ENCODE data around the gene CHMP4B. TPM values are rescaled to one million over a fixed set of nuclear protein-coding genes. Genes with fewer than 3 reads are reported as not detected.

The CHMP4B gene
- total RNA-seq, 1 donor from 2014 or later = 59.2 TPM

GRCh38 chr20:33817411-33817810 lies 6.3 kb downstream of the CHMP4B start:
- no peak for DNase-seq (ENCODE audit: low read depth)
- Histone ChIP-seq H3K4me3 (ENCODE audit: low read depth, low read length) (no peak overlapping the region), H3K36me3 (ENCODE audit: control insufficient read depth, insufficient read depth, low read length) (no peaks in the 10 kb centered on the region), H3K27me3 (ENCODE audit: control insufficient read depth, insufficient read depth, low read length) (no peaks in the 10 kb centered on the region)
- TF ChIP-seq CTCF (IDR thresholded peaks at IDR 0.05; ENCODE audit: insufficient read depth, low read length, poor library complexity, severe bottlenecking) = no peak

- Histone ChIP-seq H3K27me3 (ENCODE audit: control insufficient read depth, insufficient read depth, low read length) (no peaks in the 10 kb centered on the region), H3K4me3 (ENCODE audit: low read depth, low read length) (no peak overlapping the region), H3K36me3 (ENCODE audit: control insufficient read depth, insufficient read depth, low read length) (no peaks in the 10 kb centered on the region)
- DNase-seq (ENCODE audit: low read depth) = no peak
- no peak for TF ChIP-seq CTCF (IDR thresholded peaks at IDR 0.05; ENCODE audit: insufficient read depth, low read length, poor library complexity, severe bottlenecking)
These were observed 8.3 kb downstream of the CHMP4B start for GRCh38 chr20:33819456-33819855.

- no peaks in the 10 kb centered on the region for H3K27me3 ChIP-seq (ENCODE audit: control insufficient read depth, insufficient read depth, low read length)
- H3K36me3 ChIP-seq (ENCODE audit: control insufficient read depth, insufficient read depth, low read length) = no peaks in the 10 kb centered on the region
- no peak for DNase-seq (ENCODE audit: low read depth)
- TF ChIP-seq CTCF (IDR thresholded peaks at IDR 0.05; ENCODE audit: insufficient read depth, low read length, poor library complexity, severe bottlenecking) = no peak
- no peak overlapping the region for H3K4me3 ChIP-seq (ENCODE audit: low read depth, low read length)
These were observed 9.2 kb downstream of the CHMP4B start for GRCh38 chr20:33820362-33820761.

GRCh38 chr20:33821270-33821836 lies 10.2 kb downstream of the CHMP4B start:
- no peak for TF ChIP-seq CTCF (IDR thresholded peaks at IDR 0.05; ENCODE audit: insufficient read depth, low read length, poor library complexity, severe bottlenecking)
- no peaks in the 10 kb centered on the region for H3K27me3 ChIP-seq (ENCODE audit: control insufficient read depth, insufficient read depth, low read length)
- H3K36me3 ChIP-seq (ENCODE audit: control insufficient read depth, insufficient read depth, low read length) = no peaks in the 10 kb centered on the region
- no peak overlapping the region for H3K4me3 ChIP-seq (ENCODE audit: low read depth, low read length)
- DNase-seq (ENCODE audit: low read depth) = no peak

GRCh38 chr20:33822423-33822822 lies 11.3 kb downstream of the CHMP4B start:
- DNase-seq (ENCODE audit: low read depth) = no peak
- Histone ChIP-seq H3K4me3 (ENCODE audit: low read depth, low read length) (no peak overlapping the region), H3K27me3 (ENCODE audit: control insufficient read depth, insufficient read depth, low read length) (no peaks in the 10 kb centered on the region), H3K36me3 (ENCODE audit: control insufficient read depth, insufficient read depth, low read length) (no peaks in the 10 kb centered on the region)
- TF ChIP-seq CTCF (IDR thresholded peaks at IDR 0.05; ENCODE audit: insufficient read depth, low read length, poor library complexity, severe bottlenecking) = no peak

- Histone ChIP-seq H3K36me3 (ENCODE audit: control insufficient read depth, insufficient read depth, low read length) (no peaks in the 10 kb centered on the region), H3K27me3 (ENCODE audit: control insufficient read depth, insufficient read depth, low read length) (no peaks in the 10 kb centered on the region), H3K4me3 (ENCODE audit: low read depth, low read length) (no peak overlapping the region)
- TF ChIP-seq CTCF (IDR thresholded peaks at IDR 0.05; ENCODE audit: insufficient read depth, low read length, poor library complexity, severe bottlenecking) = no peak
- DNase-seq (ENCODE audit: low read depth) = no peak
These were observed 11.8 kb downstream of the CHMP4B start for GRCh38 chr20:33822991-33823390.

All from kidney epithelial cell (primary cell).